AG04449 (cell line): ENCODE measurements around the gene C12orf50.

Experiments used
- CTCF ChIA-PET: fragments of 350-600 bp; formaldehyde crosslinking; extraction: SDS; loops from one replicate; lab custom pipeline; 2021; ENCODE audit warnings: antibody characterized with exemption; lab: Yijun Ruan, JAX
- POLR2A ChIA-PET: fragments of 400-600, 350-600 bp; formaldehyde crosslinking; extraction: SDS; loops from one replicate; lab custom pipeline; 2020; ENCODE audit warnings: antibody characterized with exemption, inconsistent platforms; lab: Yijun Ruan, JAX
- DNase-seq: peaks from one replicate; pipeline ENCODE4 v3.0.0-alpha.2; 2010; ENCODE audit warnings: low read depth, low spot score
- H3K4me3 ChIP-seq: 2 replicates; pipeline ENCODE4 v1.5.1; 2011; ENCODE audit warnings: low read depth, mild to moderate bottlenecking, control low read depth, low read length
- CTCF ChIP-seq: IDR thresholded peaks from one replicate; pipeline ENCODE4 v1.5.1; 2011; ENCODE audit warnings: mild to moderate bottlenecking, moderate library complexity, low read length, control low read depth, inconsistent platforms; ENCODE audit not compliant: insufficient read depth; ENCODE audit errors: missing control alignments

Gene C12orf50

GRCh38 chr12:88056571-88056970 lies 27.4 kb upstream of the C12orf50 start:
- no peak overlapping the region for H3K4me3 ChIP-seq
- no peak for DNase-seq
- TF ChIP-seq CTCF = no peak
- CTCF ChIA-PET = interaction anchor here (1.5 kb wide), 1 partner anchor 14 kb away, joined by 5 read pairs; no protein-coding TSS in a partner anchor
- POLR2A ChIA-PET = no interaction called here

GRCh38 chr12:88052686-88053085 lies 23.5 kb upstream of the C12orf50 start:
- POLR2A ChIA-PET = no interaction called here
- no peak for DNase-seq
- TF ChIP-seq CTCF = peak; percentile 59
- CTCF ChIA-PET = interaction anchor here (1.6 to 3.5 kb wide), 2 partner anchors 10 to 14 kb away, joined by 11 read pairs; no protein-coding TSS in a partner anchor
- H3K4me3 ChIP-seq = no peak overlapping the region

DNA sequence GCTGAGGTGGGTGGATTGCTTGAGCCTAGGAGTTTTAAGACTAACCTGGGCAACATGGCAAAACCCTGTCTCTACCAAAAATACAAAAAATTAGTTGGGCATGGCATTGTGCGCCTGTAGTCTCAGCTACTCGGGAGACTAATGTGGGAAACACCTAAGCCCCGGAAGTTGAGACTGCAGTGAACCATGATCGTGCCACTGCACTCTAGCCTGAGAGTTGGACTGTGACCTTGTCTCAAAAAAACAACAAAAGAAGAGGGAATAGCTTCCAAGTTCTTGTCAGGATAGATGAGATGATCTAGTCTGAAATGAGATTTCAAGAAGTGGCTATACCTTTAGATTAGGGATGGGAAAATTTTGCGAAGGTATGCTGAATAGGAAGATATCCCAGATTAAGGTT lies 14.8 kb upstream of the C12orf50 start:
- ChIA-PET POLR2A (no interaction called here), CTCF (interaction anchor here (3.1 kb wide), 1 partner anchor 8 kb away, joined by 11 read pairs; no protein-coding TSS in a partner anchor)
- no peak overlapping the region for H3K4me3 ChIP-seq
- DNase-seq = no peak
- no peak for TF ChIP-seq CTCF

DNA sequence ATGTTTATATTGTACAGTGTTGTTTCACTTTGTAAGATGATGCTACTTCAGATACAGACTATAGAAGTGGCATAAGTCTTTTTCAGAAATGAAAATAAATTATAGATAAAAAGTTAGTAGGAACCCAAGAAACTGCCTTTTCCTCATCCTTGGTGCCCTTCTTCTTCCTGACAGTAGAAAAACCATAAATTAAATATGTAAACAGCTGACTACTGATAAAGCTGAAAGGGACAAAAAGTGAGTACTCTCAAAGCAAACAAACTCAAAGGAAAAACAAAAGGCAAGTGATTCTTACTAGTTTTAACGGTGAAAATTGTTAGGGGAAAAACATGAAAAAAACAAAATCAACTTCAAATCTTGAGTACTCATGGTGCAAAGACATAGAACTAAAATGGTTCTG lies 8.6 kb upstream of the C12orf50 start:
- TF ChIP-seq CTCF = no peak
- POLR2A ChIA-PET = no interaction called here
- H3K4me3 ChIP-seq = no peak overlapping the region
- CTCF ChIA-PET = interaction anchor here (2.3 kb wide), 1 partner anchor 16 kb away, joined by 11 read pairs; no protein-coding TSS in a partner anchor
- DNase-seq = no peak

DNA sequence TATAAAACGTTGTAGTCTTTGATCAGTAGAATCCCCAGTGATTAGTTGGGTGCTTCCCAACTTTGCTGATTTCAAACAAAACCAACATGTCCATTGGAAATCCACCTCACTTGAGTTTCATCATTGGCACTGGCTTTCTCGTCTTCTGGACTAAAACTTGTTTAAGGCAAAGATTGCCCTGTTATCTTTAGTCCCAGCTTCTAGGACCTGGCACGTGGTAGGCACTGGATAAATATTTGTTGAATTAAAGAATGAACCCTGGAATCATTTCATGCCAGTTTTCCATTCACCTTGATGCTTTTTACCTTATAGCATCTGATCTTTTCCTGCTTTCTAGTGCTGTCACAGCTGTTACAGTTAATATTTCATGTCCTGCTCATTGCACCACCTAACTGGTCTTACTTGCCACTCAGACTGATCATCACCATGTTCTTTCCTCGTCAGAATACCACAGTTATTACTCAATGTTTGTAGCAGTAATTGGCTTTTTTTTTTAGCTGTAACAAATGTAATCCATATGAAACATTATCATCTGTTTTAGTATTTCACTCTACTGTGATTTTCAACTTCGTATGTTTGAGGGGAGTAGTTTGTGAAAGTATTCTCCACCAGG lies 7.3 kb upstream of the C12orf50 start:
- DNase-seq = no peak
- CTCF ChIA-PET = no interaction called here
- POLR2A ChIA-PET = no interaction called here
- H3K4me3 ChIP-seq = peak overlapping the region; percentile 88
- TF ChIP-seq CTCF = no peak

DNA sequence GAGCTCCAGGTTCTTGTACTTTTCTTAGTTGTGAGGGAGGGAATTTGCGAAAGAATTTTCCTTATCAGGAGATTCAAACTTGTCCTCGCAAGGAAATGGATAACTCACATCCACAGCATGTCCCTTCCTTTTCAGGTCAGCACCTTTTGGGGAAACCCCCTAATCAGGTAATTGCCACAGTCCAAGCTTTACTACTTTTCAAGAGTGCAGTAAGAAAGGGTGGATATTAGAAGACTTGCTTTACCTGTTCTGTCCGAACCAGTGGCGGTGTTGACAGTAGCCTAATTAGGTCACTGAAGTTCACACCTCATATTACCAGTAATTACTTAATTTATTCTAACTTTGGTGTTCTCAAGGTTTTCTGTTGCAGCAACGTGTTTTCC lies 6.7 kb upstream of the C12orf50 start:
- ChIA-PET POLR2A (no interaction called here), CTCF (no interaction called here)
- TF ChIP-seq CTCF = no peak
- DNase-seq = no peak
- peak overlapping the region; percentile 88 for H3K4me3 ChIP-seq
